ENCODE data around the gene HOXA13.

Gene HOXA13

DNA sequence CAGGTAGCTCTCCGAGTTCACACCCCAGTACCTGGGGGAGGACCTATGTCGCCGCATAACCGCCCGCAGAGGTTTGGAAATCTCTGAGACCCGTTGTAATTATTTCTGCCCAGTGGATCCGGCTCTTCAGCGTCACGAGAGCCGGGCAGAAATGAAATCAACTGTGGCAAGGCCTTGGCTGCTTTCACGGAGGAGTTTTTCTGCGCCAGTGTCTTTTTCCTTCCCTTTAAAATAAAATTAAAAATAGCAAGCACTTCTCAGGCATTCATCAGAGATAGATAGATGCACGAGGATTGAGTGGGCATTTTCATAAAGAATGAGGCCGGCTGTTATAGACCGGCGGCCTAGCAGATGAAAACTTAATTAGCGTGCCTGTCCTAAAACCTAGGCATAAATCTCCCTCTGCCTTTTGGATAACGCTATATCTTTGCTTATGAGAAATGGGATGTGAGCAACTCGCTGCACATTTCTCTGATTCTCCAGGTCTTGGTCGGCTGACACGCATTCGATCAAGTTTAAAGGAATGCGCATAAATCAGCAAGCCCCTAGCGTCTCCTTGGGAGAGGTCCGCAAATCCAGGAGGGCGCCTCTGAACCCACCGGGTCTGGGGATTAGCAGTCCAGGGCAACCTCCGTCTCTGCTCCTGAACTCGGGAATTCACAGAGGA is 6.4 kb downstream of the HOXA13 start:
- DNase-seq (ENCODE audit: low read depth in 1 of 2, low spot score in 1 of 2): no peak

DNA sequence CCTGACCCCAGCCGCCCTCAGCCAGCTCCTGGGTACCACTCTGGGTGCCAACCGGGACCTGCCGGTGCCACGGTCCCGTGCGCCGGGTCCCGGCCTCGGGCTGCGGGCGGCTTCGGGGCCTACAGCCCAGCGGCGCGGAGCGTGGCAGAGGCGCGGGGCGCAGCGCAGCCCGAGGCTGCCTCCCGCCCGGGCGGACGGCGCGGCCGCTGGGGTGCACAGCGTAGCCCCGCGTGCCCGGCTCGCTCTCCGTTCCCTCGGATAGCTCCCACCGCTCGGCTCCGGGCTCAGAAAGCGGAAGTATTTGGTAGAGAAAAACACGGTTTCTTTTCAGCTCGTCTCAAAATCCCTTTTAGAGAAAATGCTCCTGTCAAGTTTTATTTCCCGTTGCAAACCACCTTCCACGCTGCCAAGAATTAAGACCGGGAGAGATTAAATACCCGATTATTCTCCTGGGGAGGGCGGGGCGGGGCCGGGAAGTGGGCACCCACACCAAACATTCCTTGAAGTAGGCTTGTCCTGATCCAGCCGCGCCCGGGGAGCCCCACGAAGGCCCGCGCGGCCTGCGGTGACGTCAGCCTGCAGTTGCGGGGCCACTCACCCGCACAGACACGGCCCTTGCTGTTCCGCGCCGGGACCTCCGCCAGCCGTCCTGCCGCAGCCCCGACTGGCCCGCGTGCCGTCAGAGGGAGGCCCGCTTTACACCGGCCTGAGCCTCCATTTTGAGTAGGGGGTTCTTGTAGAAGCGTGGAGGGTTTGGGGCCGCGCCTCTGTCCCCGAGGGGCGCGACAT is 7.2 kb downstream of the HOXA13 start:
- no peak for DNase-seq (ENCODE audit: low read depth in 1 of 2, low spot score in 1 of 2)

DNA sequence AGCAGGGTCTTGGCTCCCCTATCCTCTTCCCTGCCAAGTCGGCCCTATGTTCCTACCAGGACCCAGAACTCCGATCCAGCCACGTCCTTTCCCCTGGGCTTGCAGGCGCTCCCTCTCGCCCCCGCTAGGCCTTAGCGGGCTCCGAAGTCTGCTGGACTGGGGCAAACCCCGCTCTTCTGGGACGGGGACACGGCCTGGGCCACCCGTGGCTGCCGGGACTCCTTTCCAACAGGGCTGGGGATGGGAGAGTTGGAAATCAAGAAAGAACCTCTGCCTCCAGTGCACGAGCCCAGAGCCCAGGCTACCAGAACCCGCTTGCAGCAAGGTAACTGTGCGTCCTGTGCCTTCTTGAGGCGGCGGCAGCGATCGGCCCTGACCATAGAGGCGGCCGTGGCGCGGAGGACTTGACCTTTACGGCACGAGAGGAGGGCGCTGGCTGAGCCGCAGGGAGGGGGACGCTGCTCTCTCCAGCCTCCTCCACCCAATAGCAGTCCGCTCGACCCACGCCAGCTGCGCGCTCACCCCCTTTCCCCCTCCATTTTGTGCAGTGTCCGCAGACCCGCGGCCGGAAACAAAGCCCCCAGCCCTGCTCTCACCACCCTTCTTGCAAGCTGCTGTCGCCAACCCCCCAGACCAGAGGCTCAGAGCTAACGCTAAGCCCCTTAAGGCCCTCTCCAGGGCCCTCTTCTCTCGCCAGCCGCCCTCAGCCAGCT is 7.9 kb downstream of the HOXA13 start:
- DNase-seq (ENCODE audit: low read depth in 1 of 2, low spot score in 1 of 2): no peak

DNA sequence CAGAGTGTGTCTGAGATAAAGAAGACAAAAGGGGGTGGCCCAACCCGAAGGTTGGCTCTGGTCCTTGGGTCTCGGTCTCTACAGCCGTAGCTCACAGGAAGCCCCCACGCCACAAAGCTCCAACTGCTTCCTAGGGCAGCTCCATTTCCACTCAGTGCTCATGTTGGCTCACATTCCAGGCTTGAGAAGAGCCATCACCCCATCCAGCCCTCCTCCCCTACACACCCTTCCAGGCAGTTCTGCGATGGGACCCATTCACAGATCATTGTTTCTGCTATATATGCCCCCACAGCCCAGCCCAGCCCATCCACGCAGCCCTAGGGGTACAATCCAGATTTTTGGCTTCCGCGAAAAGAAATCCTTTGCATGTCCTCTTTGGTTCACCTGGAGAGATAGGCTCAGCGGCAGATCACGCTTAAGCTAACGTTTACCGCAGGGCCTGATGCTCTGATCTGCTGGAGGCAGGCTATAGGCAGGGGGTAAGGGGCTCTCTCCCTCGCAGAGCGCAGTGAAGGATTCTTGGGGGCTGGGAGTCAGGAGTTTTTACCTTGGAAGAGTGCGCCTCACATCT is 8.6 kb downstream of the HOXA13 start:
- DNase-seq (ENCODE audit: low read depth in 1 of 2, low spot score in 1 of 2): no peak

DNA sequence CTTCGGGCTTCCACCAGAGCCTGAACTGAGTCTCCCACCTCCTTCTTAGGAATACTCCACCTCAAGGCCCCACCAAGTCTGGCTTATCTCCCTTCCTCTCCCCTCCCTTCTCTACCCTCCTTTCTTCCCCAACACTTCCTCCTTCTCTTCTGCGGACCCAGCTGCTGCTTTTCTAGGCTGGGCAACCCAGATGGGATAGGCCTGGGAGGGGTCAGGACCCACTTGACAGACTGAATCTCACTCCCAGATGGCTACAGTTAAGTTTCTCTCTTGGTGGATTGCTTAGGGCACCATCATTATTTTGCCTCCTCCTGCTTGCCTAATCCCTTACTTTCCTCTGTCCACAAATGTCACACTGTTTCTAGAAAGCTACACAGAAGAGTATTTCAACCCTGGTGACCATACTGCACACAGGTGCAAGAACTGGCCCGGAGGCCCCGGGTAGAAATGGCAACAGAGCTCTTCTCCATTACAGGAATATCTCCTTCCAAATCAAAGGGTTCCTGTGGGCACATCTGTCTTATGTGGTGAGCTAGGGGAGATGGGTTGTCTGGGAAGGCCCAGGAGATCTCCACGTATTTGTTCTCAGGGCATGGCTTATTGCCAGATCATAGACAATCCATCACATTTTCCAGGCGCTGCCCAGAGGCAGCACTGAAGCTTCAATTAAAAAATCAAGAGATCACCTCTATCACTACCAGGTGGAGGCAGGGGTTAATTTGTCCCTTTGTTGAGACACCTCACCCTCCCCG is 9.7 kb downstream of the HOXA13 start:
- DNase-seq (ENCODE audit: low read depth in 1 of 2, low spot score in 1 of 2): no peak

DNA sequence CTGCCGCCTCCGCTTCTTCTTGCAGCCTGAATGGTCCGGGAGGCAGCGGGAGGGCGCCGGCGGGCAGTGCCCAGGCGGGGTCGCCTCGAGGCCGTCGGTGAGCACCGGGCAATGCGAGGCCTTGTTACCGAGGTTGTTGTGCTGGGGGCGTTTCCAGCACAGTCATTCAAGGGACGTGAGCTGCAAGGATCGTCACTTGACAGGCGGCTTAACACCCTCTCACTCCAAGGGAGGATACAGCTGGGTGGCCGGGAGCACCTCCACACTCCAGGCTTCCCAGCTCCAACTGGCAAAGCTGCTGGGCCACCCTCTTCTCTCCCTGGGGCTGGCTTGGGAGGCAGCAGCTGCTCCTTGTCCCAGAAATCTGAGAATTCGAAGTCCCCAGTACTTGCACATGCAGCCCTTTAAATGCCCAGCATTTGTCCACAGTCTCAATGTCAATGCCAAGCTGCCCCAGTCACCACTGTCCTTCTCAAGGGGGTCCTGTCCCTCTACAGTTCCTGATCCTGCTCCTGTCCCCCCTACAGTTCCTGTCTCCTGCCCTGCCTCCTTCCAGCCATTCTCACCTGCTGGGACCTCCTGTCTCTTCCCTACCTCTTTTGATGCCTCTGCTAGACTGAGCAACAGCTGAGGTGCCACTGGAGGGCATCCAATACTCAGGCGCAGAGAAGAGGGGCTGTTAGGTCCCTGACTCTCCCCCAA is 10.4 kb downstream of the HOXA13 start:
- no peak for DNase-seq (ENCODE audit: low read depth in 1 of 2, low spot score in 1 of 2)

DNA sequence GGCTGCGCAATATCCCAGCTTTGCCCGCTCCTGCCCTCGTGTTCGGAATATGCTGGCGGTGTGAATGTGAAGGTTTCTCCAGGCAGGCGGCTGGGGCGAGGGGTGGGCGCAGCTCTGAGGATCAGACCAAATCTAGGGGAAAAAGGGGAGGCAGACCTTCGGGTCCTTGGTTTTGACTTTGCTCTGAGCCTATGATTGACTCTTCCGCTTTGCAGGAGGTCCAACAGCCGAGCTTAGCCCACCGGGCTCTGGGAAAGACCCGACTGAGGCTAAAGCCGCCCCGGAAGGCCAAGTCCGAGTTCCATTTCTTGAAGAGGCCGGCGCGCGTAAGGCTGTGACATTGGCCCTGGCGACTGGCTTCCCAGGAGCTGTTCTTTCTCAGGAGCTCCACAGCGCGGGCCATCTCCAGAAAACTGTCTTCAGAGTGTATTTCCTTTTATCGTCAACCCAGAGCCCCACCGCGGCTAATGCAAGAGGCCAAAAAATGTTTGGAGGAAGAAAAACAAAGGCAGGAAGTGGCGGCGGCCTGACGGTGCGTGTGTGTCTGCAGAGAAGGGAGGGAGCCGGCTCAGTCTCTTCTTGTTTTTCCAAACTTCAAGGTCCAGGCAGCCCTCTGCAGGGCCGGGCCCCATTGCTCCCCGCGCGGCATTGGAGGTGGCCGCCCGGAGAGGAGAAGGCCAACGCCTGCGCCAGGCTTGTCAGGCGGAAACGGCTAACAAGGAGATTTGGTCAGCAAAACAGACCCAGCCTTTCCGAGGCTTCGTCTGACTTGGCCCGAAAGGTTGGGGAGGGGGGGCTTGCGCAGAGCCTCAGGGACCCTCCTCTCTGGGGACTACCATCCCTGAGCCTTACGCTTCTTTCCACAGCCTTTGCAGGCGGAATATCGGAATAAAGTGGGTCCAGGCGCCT is 11.3 kb downstream of the HOXA13 start:
- no peak for DNase-seq (ENCODE audit: low read depth in 1 of 2, low spot score in 1 of 2)

DNA sequence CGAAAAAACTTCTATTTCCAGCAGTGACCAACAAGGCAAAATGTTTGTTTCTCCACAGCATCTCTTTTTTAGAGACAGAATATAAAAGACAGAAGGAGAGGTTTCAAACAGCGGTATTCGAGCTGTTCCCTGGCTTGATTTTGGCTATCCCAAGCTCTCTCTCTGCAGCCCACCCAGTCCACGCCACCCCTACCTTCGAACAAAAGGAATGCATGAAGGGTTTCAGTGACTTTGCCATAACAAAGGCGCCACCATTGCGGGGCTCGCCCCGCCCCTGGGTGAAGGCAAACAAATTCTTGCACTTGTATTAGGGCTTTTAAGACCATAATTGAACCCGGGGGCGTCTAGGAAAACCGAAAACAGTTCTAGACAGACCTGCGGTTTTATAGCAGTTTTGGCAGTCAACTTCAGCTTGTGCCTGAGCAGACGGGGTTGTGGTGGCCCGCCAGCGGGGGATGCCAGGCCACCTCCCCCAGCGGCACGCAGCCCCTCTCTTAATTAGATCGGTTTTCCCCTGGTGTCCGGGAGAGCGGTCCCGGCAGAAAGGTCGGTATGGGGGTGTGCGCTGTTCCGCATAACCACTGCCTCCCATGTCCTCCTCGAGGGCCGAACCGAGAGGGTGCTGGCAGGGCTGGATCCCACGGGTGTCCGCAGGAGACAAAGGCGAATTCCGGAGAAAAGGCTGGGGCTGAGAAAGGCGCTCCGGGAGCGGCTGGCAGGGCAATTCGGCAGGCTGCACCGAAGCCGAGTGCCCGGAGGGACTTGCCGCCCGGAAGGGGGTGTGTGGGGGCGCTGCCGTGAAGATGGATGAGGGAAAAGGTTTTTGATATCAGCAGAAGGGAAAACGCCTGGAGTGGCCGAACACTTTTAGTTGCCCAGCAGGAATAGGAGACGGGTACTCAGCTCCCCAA is 12.2 kb downstream of the HOXA13 start:
- DNase-seq (ENCODE audit: low read depth in 1 of 2, low spot score in 1 of 2): no peak

DNA sequence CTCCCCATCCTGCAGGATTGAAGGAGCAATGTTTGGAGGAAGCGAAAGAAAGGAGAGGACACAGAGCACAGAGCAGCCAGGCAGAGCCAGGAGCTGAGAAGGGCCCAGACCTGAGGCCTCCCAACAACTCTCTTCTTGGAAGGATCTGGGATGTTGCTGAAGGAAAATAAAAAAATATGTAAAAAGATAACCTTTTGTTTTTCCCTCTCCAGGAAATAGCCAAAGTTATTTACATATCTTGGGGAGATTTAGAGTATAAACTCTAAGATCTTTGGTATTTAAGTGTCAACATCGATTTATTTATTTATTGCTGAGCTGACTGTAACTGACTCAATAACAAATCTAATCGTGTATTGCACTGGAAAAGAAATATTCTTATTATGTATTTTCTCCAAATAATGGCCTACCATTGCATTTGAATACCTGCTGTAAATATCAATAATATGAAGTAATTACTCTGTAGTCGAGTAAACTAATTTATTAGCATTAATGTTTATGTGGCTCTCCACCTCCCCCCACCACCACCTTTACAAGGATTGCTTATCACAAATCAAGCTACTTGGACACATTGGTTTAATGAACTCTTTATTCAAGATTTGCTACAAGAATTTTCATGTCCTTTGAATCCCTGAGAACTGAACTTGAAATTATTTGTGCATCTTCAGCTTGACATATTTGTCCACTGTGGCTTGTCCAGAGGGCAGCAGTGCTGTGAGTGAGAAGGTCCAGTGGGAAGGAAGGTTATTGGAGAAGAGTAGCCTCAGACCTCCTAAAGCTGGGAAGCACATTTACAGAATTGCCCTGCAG is 13.0 kb downstream of the HOXA13 start:
- no peak for DNase-seq (ENCODE audit: low read depth in 1 of 2, low spot score in 1 of 2)

DNA sequence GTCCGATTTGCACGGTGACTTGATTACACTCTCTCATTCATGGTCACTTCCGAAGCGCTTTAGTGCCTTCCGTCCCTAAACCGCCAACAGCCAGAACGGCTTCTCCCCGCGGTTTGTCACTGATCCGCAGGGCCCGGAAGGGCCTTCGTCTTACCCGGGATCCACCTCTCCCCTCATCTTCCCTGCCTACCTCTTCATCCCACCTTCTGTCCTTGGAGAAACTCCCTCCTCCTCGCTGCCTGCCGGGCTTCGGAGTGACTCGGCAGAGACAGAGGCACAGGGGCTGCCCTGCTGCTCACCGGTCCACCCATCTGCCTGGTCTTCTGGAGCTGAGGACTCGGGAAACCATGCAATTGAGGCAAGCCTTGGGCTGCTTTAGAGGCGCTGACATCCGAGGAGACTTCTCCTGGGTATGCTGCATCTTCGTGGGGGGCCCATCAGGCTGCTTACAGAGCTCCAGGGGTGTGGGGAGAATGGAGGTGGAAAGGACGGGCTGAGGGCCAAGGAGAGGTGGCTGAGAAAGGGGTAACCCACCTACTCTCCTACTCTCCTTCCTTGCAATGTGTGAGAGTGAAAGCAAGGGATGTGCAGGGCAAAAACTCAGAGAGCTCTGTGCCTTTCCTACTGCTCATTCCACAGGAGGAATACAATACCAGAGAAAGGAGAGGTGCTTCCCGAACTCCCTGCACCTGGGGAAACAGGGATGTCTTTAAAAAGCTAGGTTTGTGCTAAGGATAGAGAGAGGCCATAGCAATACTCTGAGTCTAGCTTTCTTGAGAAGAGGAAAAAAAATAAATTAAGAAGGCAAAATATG is 13.8 kb downstream of the HOXA13 start:
- no peak for DNase-seq (ENCODE audit: low read depth in 1 of 2, low spot score in 1 of 2)

DNA sequence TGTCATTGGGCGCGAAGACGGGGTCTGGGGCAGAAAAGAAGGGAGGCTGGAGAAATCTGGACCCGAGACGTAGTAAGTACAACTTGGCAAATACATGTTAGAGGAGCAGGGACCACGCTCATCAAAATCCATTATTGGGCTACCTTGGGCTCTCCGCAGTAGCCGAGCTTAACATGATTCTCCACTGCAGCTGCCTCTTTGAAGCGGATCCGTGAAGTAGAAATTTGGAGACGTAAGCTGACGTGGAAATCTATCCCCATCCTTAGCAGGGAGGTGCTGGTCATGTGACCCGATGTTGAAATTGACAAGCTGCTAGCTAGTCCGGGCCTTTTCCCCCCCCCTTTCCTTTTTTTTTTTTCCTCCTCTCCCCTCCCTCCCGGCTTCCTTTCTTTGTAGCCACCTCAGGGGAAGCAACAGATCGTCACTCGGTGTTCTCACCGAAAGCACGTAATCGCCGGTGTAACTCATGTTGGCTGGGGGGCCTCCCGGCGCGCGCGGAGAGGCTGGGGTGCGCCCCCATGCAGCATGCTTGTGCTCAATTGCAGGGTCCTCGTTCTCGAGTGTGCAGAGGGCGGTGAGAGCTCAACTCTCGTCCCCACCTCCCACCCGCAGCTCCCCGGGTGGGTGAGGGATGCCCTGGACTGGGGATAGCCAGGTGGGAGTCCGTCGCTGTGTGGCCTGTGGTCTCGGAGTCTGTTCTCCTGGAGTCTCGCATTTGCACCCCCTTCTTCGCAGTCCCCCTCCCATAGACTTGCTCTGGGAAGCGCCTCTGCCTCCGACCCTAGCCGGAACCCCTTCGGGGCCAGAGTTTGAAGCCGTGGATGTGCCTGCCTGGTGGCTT is 14.7 kb downstream of the HOXA13 start, which contains the start of gene HOXA11:
TSS of gene HOXA11 (minus strand) at position 220 of the 841 bp plus-strand sequence. CDS start at position 132, 88 bp downstream.
- DNase-seq (ENCODE audit: low read depth in 1 of 2, low spot score in 1 of 2): no peak

DNA sequence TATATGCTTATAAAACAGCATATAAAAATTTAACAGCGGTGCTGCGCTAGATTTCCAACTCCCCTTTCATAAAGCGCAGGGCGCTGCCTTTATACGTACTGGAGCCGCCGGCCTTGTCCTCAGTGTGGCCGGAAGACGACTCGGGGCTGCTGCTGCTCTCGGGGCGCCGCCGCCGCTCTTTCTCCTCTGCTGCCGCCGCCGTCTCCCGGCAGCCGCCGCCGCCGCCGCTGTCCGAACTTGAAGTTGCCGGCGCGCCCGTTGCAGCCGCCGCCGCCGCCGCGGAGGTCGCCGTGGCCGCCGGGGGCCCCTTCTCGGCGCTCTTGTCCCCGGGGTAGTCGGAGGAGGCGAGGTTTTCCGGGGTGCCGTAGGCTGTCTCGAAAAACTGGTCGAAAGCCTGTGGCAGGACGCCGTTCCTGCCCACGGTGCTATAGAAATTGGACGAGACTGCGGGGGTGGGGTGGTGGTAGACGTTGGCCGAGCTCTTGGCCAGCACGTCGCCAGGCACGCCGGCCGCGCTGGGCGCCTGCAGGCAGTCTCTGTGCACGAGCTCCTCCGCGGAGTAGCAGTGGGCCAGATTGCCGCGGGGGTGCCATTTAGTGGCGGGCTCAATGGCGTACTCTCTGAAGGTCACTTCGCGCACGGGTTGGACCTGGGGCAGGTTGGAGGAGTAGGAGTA is 15.4 kb downstream of the HOXA13 start:
- no peak for DNase-seq (ENCODE audit: low read depth in 1 of 2, low spot score in 1 of 2)

DNA sequence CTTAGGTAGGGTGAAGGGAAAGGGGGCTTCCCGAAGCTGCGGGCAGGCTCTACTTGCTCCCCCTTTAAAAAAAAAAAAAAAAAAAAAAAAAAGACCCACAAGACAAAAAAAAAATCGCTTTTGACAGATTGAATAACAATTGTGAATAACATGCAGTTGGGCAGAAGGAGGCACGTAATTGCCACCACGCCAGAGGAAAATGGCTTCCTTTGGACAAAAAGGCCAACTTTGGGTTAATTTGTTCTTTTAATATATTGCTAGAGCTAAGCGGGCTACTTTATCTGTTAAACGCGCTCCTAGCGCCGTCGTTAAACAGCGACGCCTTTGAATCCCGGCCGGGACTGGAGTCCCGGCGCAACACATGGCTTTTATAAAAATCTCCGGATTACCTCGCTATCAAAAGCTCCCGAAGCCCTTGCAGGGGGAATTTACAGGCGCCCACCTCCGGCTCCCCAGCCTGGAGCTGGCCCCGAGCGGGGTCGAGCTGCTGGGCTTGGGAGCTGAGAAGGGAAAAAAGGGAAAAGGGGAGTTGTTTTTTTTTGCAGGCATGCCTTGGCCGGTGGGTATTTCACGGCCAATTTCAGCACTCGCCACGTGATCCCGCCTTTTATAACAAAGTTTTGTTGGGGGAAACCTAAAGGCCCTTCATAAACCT is 16.1 kb downstream of the HOXA13 start:
- DNase-seq (ENCODE audit: low read depth in 1 of 2, low spot score in 1 of 2): peak in 1 of 2 donors; percentile 2

DNA sequence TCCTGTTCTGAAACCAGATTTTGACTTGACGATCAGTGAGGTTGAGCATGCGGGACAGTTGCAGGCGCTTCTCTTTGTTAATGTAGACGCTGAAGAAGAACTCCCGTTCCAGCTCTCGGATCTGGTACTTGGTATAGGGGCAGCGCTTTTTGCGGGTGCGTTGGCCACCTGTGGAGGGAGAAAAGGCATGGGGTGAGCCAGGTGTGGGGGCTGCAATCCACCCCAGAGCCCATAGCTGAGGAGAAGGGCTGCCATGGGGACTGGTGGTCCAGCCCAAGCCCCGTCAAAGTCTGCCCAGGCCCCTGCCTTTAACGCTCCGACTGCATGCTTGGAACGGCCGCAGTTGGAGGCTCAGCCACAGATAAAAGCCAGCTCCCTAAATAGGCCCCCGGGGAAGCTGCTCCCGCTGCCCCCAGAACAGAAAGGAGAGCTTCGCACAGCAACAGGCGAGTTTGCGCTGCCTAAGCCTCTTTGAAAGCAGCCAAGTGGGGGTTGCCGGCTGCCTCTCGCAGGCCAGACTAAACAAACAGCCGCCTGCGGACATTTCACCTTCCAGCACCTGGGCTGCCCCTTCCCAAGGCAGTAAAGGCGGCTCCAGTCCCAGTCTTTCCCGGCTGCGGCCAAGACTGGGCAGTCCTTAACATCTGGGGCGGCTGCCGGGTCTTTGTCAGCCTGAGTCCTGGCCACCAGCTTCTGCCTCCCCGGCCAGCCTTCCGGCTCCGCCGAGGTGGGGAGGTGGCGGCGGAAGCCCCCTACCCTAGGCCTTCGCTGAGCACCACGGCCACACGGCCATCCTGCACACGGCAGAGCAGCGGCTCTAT is 16.8 kb downstream of the HOXA13 start:
- DNase-seq (ENCODE audit: low read depth in 1 of 2, low spot score in 1 of 2): peak in 1 of 2 donors; percentile 2
